IMR-90 (cell line): ENCODE data around the gene CMSS1. TPM values are rescaled to one million over a fixed set of nuclear protein-coding genes. Genes with fewer than 3 reads are reported as not detected.

Experiments used
- ATAC-seq: fragments of 200-7000 bp; cut with Tn5 transposase; 2 replicates; pipeline ENCODE4 v1.9.1; 2020; ENCODE audit warnings: low read depth, mild to moderate bottlenecking, moderate library complexity
- BruUV-seq: library from RNA; stranded (reverse); fragments of 400-500 nt; replicated peaks from 2 replicates; lab custom pipeline; 2021; lab: Mats Ljungman, UMichigan
- CTCF ChIA-PET: fragments of 300-600 bp; formaldehyde crosslinking; extraction: SDS; loops from one replicate; lab custom pipeline; 2021; ENCODE audit warnings: antibody characterized with exemption; lab: Yijun Ruan, JAX
- POLR2A ChIA-PET: fragments of 300-600 bp; sonication (Branson Sonifier 250); formaldehyde crosslinking; loops from one replicate; lab custom pipeline; 2022; ENCODE audit warnings: antibody characterized with exemption; ENCODE audit not compliant: unreplicated experiment; lab: Charles Lee
- DNase-seq: peaks from one replicate; pipeline ENCODE4 v3.0.0; 2013
- H2AFZ ChIP-seq: replicated peaks from 2 replicates; pipeline ENCODE3; 2013; ENCODE audit warnings: low read length, mild to moderate bottlenecking; ENCODE audit not compliant: poor library complexity
- H2AK5ac ChIP-seq: 2 replicates; pipeline ENCODE4 v1.6.1; 2013; ENCODE audit warnings: low read depth, low read length, inconsistent platforms
- H2AK9ac ChIP-seq: replicated peaks from 2 replicates; pipeline ENCODE3; 2013; ENCODE audit warnings: mild to moderate bottlenecking, low read depth, low read length, moderate library complexity; ENCODE audit not compliant: poor library complexity
- H2BK120ac ChIP-seq: 2 replicates; pipeline ENCODE4 v1.6.1; 2013; ENCODE audit warnings: low read depth, low read length, inconsistent platforms
- H2BK15ac ChIP-seq: 3 replicates; pipeline ENCODE4 v1.6.1; 2013; ENCODE audit warnings: low read depth, low read length, inconsistent platforms
- H2BK20ac ChIP-seq: 2 replicates; pipeline ENCODE4 v1.6.1; 2013; ENCODE audit warnings: low read depth, mild to moderate bottlenecking, inconsistent platforms, low read length, moderate library complexity
- H2BK5ac ChIP-seq: 2 replicates; pipeline ENCODE4 v1.6.1; 2013; ENCODE audit warnings: mild to moderate bottlenecking, low read depth, low read length, inconsistent platforms; ENCODE audit not compliant: poor library complexity, severe bottlenecking
- H3K14ac ChIP-seq: replicated peaks from 2 replicates; pipeline ENCODE4 v1.6.1; 2013; ENCODE audit warnings: low read depth, low read length, inconsistent platforms
- H3K18ac ChIP-seq: 2 replicates; pipeline ENCODE4 v1.6.1; 2013; ENCODE audit warnings: low read depth, low read length, control low read depth
- H3K23ac ChIP-seq: 2 replicates; pipeline ENCODE4 v1.6.1; 2013; ENCODE audit warnings: low read depth, low read length, inconsistent platforms
- H3K27ac ChIP-seq: 2 replicates; pipeline ENCODE4 v1.5.1; 2013; ENCODE audit warnings: mild to moderate bottlenecking, control low read depth, low read length; ENCODE audit not compliant: insufficient read depth
- H3K27me3 ChIP-seq: 2 replicates; pipeline ENCODE4 v1.6.1; 2013; ENCODE audit warnings: low read length; ENCODE audit not compliant: control insufficient read depth, insufficient read depth
- H3K36me3 ChIP-seq: 2 replicates; pipeline ENCODE4 v1.6.1; 2013; ENCODE audit warnings: low read length, mixed read lengths; ENCODE audit not compliant: control insufficient read depth, insufficient read depth
- H3K4ac ChIP-seq: 2 replicates; pipeline ENCODE4 v1.6.1; 2013; ENCODE audit warnings: low read depth, low read length, inconsistent platforms
- H3K4me1 ChIP-seq: 2 replicates; pipeline ENCODE4 v1.6.1; 2013; ENCODE audit warnings: low read length, mixed read lengths; ENCODE audit not compliant: control insufficient read depth, insufficient read depth
- H3K4me2 ChIP-seq: 2 replicates; pipeline ENCODE4 v1.6.1; 2013; ENCODE audit warnings: low read depth, mild to moderate bottlenecking, control low read depth, low read length, moderate library complexity
- H3K4me3 ChIP-seq: 2 replicates; pipeline ENCODE4 v1.5.1; 2013; ENCODE audit warnings: low read depth, mild to moderate bottlenecking, control low read depth, low read length, moderate library complexity; ENCODE audit not compliant: insufficient read depth
- H3K56ac ChIP-seq: 2 replicates; pipeline ENCODE4 v1.6.1; 2013; ENCODE audit warnings: low read length, inconsistent platforms; ENCODE audit not compliant: insufficient read depth; ENCODE audit errors: extremely low read depth
- H3K79me1 ChIP-seq, 2 experiments: 2 replicates each; pipeline ENCODE4 v1.6.1; 2013; ENCODE audit warnings: low read length in 2 of 2, inconsistent platforms in 1 of 2, low read depth in 1 of 2
- H3K9ac ChIP-seq: 2 replicates; pipeline ENCODE4 v1.6.1; 2013; ENCODE audit warnings: low read depth, low read length, control low read depth
- H3K9me1 ChIP-seq: 2 replicates; pipeline ENCODE4 v1.6.1; 2013; ENCODE audit warnings: low read length, inconsistent platforms; ENCODE audit not compliant: insufficient read depth
- H3K9me3 ChIP-seq: 2 replicates; pipeline ENCODE4 v1.6.1; 2013; ENCODE audit warnings: low read length; ENCODE audit not compliant: control insufficient read depth, insufficient read depth
- H4K20me1 ChIP-seq: 2 replicates; pipeline ENCODE4 v1.6.1; 2013; ENCODE audit warnings: low read length, inconsistent platforms; ENCODE audit not compliant: insufficient read depth
- H4K5ac ChIP-seq: 2 replicates; pipeline ENCODE4 v1.6.1; 2013; ENCODE audit warnings: mild to moderate bottlenecking, low read depth, low read length, control low read depth
- H4K8ac ChIP-seq, 2 experiments: 2 replicates each; pipeline ENCODE4 v1.6.1; 2013; ENCODE audit warnings: low read depth in 2 of 2, low read length in 2 of 2, control low read depth in 1 of 2, inconsistent platforms in 1 of 2
- H4K91ac ChIP-seq: 2 replicates; pipeline ENCODE4 v1.6.1; 2013; ENCODE audit warnings: low read depth, low read length, inconsistent platforms; ENCODE audit not compliant: insufficient read depth
- BHLHE40 ChIP-seq: fragments of 150-350 bp; IDR thresholded peaks from 2 replicates; pipeline ENCODE4 v1.6.1; 2016; ENCODE audit warnings: mild to moderate bottlenecking, low read depth, low read length
- CEBPB ChIP-seq: IDR thresholded peaks from 2 replicates; pipeline ENCODE4 v1.6.1; 2012; ENCODE audit warnings: low read depth, low read length, improper control_type of control experiment
- CHD1 ChIP-seq: IDR thresholded peaks from 2 replicates; pipeline ENCODE4 v1.6.1; 2012; ENCODE audit warnings: low read depth, low read length, improper control_type of control experiment
- CTCF ChIP-seq: conservative IDR thresholded peaks from 2 replicates; pipeline ENCODE4 v1.5.1; 2012; ENCODE audit warnings: mild to moderate bottlenecking, low read depth, low read length, improper control_type of control experiment
- MAFK ChIP-seq: IDR thresholded peaks from 2 replicates; pipeline ENCODE4 v1.6.1; 2012; ENCODE audit warnings: low read depth, low read length, improper control_type of control experiment
- MAZ ChIP-seq: IDR thresholded peaks from 2 replicates; pipeline ENCODE4 v1.6.1; 2012; ENCODE audit warnings: low read depth, mild to moderate bottlenecking, low read length, improper control_type of control experiment, moderate library complexity, borderline replicate concordance
- MXI1 ChIP-seq: IDR thresholded peaks from 2 replicates; pipeline ENCODE4 v1.6.1; 2012; ENCODE audit warnings: low read depth, mild to moderate bottlenecking, low read length, moderate library complexity, borderline replicate concordance
- NFE2L2 ChIP-seq: fragments of 150-350 bp; IDR thresholded peaks from 2 replicates; pipeline ENCODE4 v1.6.1; 2016; ENCODE audit warnings: low read depth, mild to moderate bottlenecking, low read length
- POLR2A ChIP-seq: IDR thresholded peaks from 2 replicates; pipeline ENCODE4 v1.6.1; 2012; ENCODE audit warnings: mild to moderate bottlenecking, low read depth, low read length
- RCOR1 ChIP-seq: IDR thresholded peaks from 2 replicates; pipeline ENCODE4 v1.6.1; 2012; ENCODE audit warnings: mild to moderate bottlenecking, low read length, improper control_type of control experiment; ENCODE audit not compliant: insufficient replicate concordance
- RFX5 ChIP-seq: IDR thresholded peaks from 2 replicates; pipeline ENCODE4 v1.8.0; 2012; ENCODE audit warnings: low read depth, mild to moderate bottlenecking, low read length, moderate library complexity
- SMC3 ChIP-seq: fragments of 150-350 bp; IDR thresholded peaks from 2 replicates; pipeline ENCODE4 v1.6.1; 2016; ENCODE audit warnings: low read depth, mild to moderate bottlenecking, antibody characterized with exemption, low read length, moderate library complexity
- USF2 ChIP-seq: fragments of 150-350 bp; IDR thresholded peaks from 2 replicates; pipeline ENCODE4 v1.6.1; 2017; ENCODE audit warnings: mild to moderate bottlenecking, antibody characterized with exemption, low read length, low read depth
- WGBS, 2 experiments: methylation state at CpG; one replicate each; pipeline versions ENCODE4 v1.1.5 to v1.1.7; 2013; ENCODE audit warnings: missing lambda C conversion rate in 2 of 2; ENCODE audit not compliant: insufficient read length in 1 of 2; ENCODE audit errors: extremely low coverage in 2 of 2; 5-methylcytosine and 5-hydroxymethylcytosine counted together
- dilution Hi-C: fragments of 300-500 bp; cut with HindIII; formaldehyde crosslinking; loops from one replicate; pipeline ENCODE4 v1.14.3; 2018; ENCODE audit warnings: low sequenced_read_pairs; ENCODE audit not compliant: unreplicated experiment
- in situ Hi-C: fragments of 300-500 bp; cut with MboI; formaldehyde crosslinking; loops from 3 replicates; pipeline ENCODE4 v1.14.3; 2019; ENCODE audit warnings: low sequenced_read_pairs, inconsistent platforms, mixed read lengths
- intact Hi-C: fragments of 100-400 bp; cut with micrococcal nuclease; formaldehyde crosslinking; loops from 2 replicates; pipeline ENCODE4 v1.10.0; 2022
- polyA plus RNA-seq, 3 experiments: library from polyadenylated mRNA; depleted of rRNA; stranded (reverse); fragments of >200 nt; gene quantifications; 2 replicates each; pipeline ENCODE4 v1.2.3, GENCODE V29; 2012; ENCODE audit warnings: low replicate concordance in 1 of 3
- total RNA-seq: library from RNA; depleted of rRNA; stranded (reverse); fragments of >200 nt; gene quantifications from 2 replicates; pipeline ENCODE4 v1.2.3, GENCODE V29; 2012
- TF ChIP-seq, protein P1 (sequence below): fragments of 150-350 bp; IDR thresholded peaks from 2 replicates; pipeline ENCODE4 v1.6.1; 2016; ENCODE audit warnings: low read depth, mild to moderate bottlenecking, low read length, moderate library complexity, borderline replicate concordance

CMSS1 gene
- total and polyA plus RNA-seq, 2 of the 4 experiments (the other 2 are of a cell fraction) = 12.5 to 13.6 TPM

GRCh38 chr3:100024520-100025303 lies 207.1 kb downstream of the CMSS1 start:
- ATAC-seq = peak; percentile 46
- Histone ChIP-seq H4K91ac (peak overlapping the region; percentile 59), H3K9me1 (no peaks in the 10 kb centered on the region; the same call in 1 of the 2 replicates), H2BK5ac (peak overlapping the region; percentile 20), H3K9me3 (no peaks in the 10 kb centered on the region), H3K79me1 (no peaks in the 10 kb centered on the region; a peak in 1 of 4 replicates), H2BK120ac (0 out of 2 replicates have a peak overlapping the region, but pooled peaks have one; percentile 10), H3K4me2 (no peak overlapping the region), H3K14ac (0 out of 2 replicates have a peak overlapping the region, but pooled peaks have one; percentile 10), H2AK5ac (no peak overlapping the region), H3K4me3 (no peak overlapping the region), H3K4ac (peak overlapping the region; percentile 24; the same call in 1 of the 2 replicates), H3K4me1 (peaks cover 11% of the 10 kb centered on the region), H4K20me1 (no peaks in the 10 kb centered on the region), H4K8ac (peak overlapping the region in 1 of 2 experiments; percentile 34; a peak in 2 of 4 replicates), H3K9ac (no peak overlapping the region), H3K27me3 (no peaks in the 10 kb centered on the region), H3K56ac (no peak overlapping the region), H3K23ac (no peak overlapping the region), H2AK9ac (no peak overlapping the region), H2BK15ac (no peak overlapping the region), H2AFZ (no peak overlapping the region), H3K27ac (peak overlapping the region; percentile 17; the same call in 1 of the 2 replicates), H3K36me3 (no peaks in the 10 kb centered on the region), H3K18ac (peak overlapping the region; percentile 82), H4K5ac (peak overlapping the region; percentile 83), H2BK20ac (no peak overlapping the region)
- CTCF ChIA-PET = interaction anchor here (1.6 kb wide), 1 partner anchor 18 kb away, joined by 4 read pairs; no protein-coding TSS in a partner anchor
- dilution Hi-C loops = no loop called here
- POLR2A ChIA-PET = no interaction called here
- intact Hi-C loops = loop anchor here (5.0 kb wide), 1 partner anchor 52 kb away; no protein-coding TSS in a partner anchor
- 86% methylated on average over 1 of the region's 7 CpGs; no CpG with 5 or more reads in 1 of the 2 experiments for WGBS, 2 experiments
- DNase-seq = no peak
- in situ Hi-C loops = no loop called here
- BruUV-seq = no TSS peak
- TF ChIP-seq USF2 = no peak
- no peak for TF ChIP-seq BHLHE40
- TF ChIP-seq MXI1 = no peak
- no peak for TF ChIP-seq CEBPB
- no peak for TF ChIP-seq MAZ
- no peak for TF ChIP-seq RFX5
- no peak for TF ChIP-seq POLR2A
- TF ChIP-seq MAFK = no peak
- TF ChIP-seq SMC3 = no peak
- no peak for TF ChIP-seq NFE2L2
- TF ChIP-seq, protein P1, sequence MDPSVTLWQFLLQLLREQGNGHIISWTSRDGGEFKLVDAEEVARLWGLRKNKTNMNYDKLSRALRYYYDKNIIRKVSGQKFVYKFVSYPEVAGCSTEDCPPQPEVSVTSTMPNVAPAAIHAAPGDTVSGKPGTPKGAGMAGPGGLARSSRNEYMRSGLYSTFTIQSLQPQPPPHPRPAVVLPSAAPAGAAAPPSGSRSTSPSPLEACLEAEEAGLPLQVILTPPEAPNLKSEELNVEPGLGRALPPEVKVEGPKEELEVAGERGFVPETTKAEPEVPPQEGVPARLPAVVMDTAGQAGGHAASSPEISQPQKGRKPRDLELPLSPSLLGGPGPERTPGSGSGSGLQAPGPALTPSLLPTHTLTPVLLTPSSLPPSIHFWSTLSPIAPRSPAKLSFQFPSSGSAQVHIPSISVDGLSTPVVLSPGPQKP = no peak
- TF ChIP-seq RCOR1 = no peak
- TF ChIP-seq CHD1 = no peak
- TF ChIP-seq CTCF = no peak
